Bronchial epithelial cell (primary cell): ENCODE results near the gene CNGA3. TPM values are rescaled to one million over a fixed set of nuclear protein-coding genes. Genes with fewer than 3 reads are reported as not detected.
A peak's percentile ranks its signal among the peaks of the same experiment; 100 is the strongest.

Experiments used
- DNase-seq: peaks from one replicate; pipeline ENCODE4 v3.0.0-alpha.2; 2010; ENCODE audit warnings: low read depth
- FAIRE-seq: peaks from 2 replicates; lab custom pipeline; 2011; peaks lifted over from hg19 to GRCh38; lab: Jason Lieb, UNC
- H3K27me3 ChIP-seq: 2 replicates; pipeline ENCODE4 v1.5.1; 2011; ENCODE audit warnings: low read length; ENCODE audit not compliant: control insufficient read depth, insufficient read depth
- H3K36me3 ChIP-seq: 2 replicates; pipeline ENCODE4 v1.5.1; 2011; ENCODE audit warnings: low read length; ENCODE audit not compliant: control insufficient read depth, insufficient read depth
- H3K4me3 ChIP-seq: 2 replicates; pipeline ENCODE4 v1.5.1; 2011; ENCODE audit warnings: mild to moderate bottlenecking, low read depth, low read length, control low read depth
- total RNA-seq: library from RNA; depleted of rRNA; stranded (reverse); fragments of >200 nt; gene quantifications from 2 replicates; pipeline ENCODE4 v1.2.1, GENCODE V29; 2014
- TF ChIP-seq, protein P1 (sequence below): IDR thresholded peaks from 2 replicates; pipeline ENCODE4 v1.5.1; 2011; ENCODE audit warnings: mild to moderate bottlenecking, moderate library complexity, low read length, control low read depth, inconsistent platforms; ENCODE audit not compliant: insufficient read depth, severe bottlenecking

Gene CNGA3
- total RNA-seq, 1 donor from 2014 or later: not detected

- TF ChIP-seq, protein P1, sequence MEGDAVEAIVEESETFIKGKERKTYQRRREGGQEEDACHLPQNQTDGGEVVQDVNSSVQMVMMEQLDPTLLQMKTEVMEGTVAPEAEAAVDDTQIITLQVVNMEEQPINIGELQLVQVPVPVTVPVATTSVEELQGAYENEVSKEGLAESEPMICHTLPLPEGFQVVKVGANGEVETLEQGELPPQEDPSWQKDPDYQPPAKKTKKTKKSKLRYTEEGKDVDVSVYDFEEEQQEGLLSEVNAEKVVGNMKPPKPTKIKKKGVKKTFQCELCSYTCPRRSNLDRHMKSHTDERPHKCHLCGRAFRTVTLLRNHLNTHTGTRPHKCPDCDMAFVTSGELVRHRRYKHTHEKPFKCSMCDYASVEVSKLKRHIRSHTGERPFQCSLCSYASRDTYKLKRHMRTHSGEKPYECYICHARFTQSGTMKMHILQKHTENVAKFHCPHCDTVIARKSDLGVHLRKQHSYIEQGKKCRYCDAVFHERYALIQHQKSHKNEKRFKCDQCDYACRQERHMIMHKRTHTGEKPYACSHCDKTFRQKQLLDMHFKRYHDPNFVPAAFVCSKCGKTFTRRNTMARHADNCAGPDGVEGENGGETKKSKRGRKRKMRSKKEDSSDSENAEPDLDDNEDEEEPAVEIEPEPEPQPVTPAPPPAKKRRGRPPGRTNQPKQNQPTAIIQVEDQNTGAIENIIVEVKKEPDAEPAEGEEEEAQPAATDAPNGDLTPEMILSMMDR: no peak
- FAIRE-seq: no peak
- peaks cover 37% of the 10 kb centered on the region for H3K27me3 ChIP-seq
- DNase-seq: no peak
- no peak overlapping the region for H3K4me3 ChIP-seq
- no peaks in the 10 kb centered on the region for H3K36me3 ChIP-seq
Measured at GRCh38 chr2:98348066-98348561, 1.9 kb downstream of the CNGA3 start.

- no peak for DNase-seq
- no peak overlapping the region for H3K4me3 ChIP-seq
- TF ChIP-seq, protein P1: no peak
- no peak for FAIRE-seq
- H3K36me3 ChIP-seq: no peaks in the 10 kb centered on the region
- peaks cover 35% of the 10 kb centered on the region for H3K27me3 ChIP-seq
Measured at GRCh38 chr2:98350411-98350810, 4.2 kb downstream of the CNGA3 start.

GRCh38 chr2:98355881-98356280 lies 9.6 kb downstream of the CNGA3 start:
- DNase-seq (no peak), FAIRE-seq (no peak)
- no peaks in the 10 kb centered on the region for H3K27me3 ChIP-seq
- no peak overlapping the region for H3K4me3 ChIP-seq
- no peaks in the 10 kb centered on the region for H3K36me3 ChIP-seq
- TF ChIP-seq, protein P1: no peak

- peak; percentile 69 for DNase-seq
- FAIRE-seq: no peak
- Histone ChIP-seq H3K36me3 (no peaks in the 10 kb centered on the region), H3K27me3 (no peaks in the 10 kb centered on the region), H3K4me3 (no peak overlapping the region)
- TF ChIP-seq, protein P1: no peak
Measured at GRCh38 chr2:98356729-98357128, 10.5 kb downstream of the CNGA3 start.

DNA sequence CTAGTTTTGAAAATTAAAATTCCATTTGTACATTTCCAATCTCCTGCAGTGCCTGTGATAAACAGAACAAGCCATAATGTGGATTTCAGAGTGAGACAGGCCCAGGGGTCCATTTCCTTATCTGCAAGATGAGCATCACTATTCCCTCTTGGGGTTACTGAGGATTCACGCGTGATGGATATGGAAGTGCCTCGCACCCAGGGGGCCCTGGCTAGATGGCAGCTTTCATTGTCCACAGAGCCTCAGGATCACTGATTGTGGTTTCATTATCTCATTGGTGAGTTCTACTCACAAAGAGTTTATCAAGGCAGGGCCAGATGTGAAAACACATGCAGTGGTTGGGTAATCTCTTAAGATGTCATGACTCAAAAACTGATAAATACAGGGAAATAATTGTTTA lies 11.6 kb downstream of the CNGA3 start:
- H3K27me3 ChIP-seq: no peaks in the 10 kb centered on the region
- no peak for DNase-seq
- no peaks in the 10 kb centered on the region for H3K36me3 ChIP-seq
- FAIRE-seq: no peak
- H3K4me3 ChIP-seq: no peak overlapping the region
- TF ChIP-seq, protein P1: no peak

DNA sequence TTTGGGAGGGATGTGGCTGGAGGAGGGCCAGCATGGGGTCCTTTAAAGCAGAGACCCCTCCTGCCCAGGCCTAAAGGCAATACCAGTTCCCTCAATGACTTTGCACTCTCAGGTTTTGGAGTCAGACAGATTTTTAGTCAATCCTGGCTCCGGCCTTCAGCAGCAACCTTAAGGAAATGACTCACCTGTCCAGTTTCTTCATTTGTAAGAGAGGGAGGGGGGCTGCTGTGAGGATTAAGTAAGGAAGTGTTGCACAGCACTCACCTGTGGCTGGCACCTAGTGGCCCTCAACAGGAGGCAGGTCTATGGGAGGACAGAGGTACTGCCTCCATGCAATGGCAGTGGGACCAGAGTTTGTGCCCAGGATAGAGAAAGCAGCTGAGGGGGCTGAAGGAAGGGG lies 13.7 kb downstream of the CNGA3 start:
- H3K36me3 ChIP-seq: no peaks in the 10 kb centered on the region
- peak; percentile 79 for DNase-seq
- no peak overlapping the region for H3K4me3 ChIP-seq
- no peak for FAIRE-seq
- no peaks in the 10 kb centered on the region for H3K27me3 ChIP-seq
- TF ChIP-seq, protein P1: no peak
